Right lobe of liver (tissue), 4 donors: ENCODE results near the gene TMEM130.

ENCODE experiments used
- POLR2A ChIP-seq: fragments of 450-650 bp; IDR thresholded peaks from one replicate; pipeline ENCODE4 v1.6.1; 2017; ENCODE audit warnings: antibody characterized with exemption, mild to moderate bottlenecking
- TF ChIP-seq, protein P1 (sequence below), 4 donors: fragments of 200-600 bp in 3 of 4; fragments of 450-650 bp in 1 of 4; IDR thresholded peaks; one replicate each; pipeline versions ENCODE4 v1.5.1 to v1.8.0; 2016 to 2022; ENCODE audit warnings: antibody characterized with exemption in 4 of 4, mild to moderate bottlenecking in 2 of 4
- donor health status: DM: no; HTN: no; CAD: no.
- donor health status: DM: no; HTN: no; CAD: no.
- donor health status: DM: no; HTN: yes; CAD: no.

DNA sequence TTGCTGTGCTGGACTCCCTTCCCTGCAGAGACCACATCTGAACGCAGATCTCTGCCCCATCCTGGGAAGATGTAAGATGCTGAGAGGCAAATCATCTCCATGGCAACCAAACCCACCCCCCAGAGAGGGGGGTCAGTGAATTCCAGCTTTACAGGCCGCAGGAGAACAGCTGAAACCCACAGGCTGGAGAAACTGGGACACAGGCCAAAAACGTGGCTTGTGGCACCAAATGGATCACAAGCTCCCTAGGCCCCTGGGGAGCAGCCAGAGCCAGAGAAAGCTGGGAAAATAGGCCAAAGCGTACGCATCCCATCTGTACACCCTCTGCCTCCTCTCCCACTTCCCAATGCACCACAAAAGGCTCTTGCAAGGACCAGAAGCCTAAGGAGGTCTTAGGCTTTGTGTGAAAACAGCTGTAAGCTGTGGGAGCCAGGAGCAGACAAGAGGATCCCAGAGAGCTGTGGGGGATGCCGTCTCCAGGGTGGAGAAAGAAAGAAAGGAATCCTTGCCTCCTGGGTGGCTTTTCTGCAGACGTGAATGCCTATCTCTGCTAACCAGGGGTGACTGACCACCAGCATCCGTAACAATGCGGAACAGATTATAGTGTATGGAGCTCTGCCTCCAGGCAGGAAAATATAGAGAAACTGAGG is 59.5 kb downstream of the TMEM130 start:
- no peak for TF ChIP-seq POLR2A
- TF ChIP-seq, protein P1, sequence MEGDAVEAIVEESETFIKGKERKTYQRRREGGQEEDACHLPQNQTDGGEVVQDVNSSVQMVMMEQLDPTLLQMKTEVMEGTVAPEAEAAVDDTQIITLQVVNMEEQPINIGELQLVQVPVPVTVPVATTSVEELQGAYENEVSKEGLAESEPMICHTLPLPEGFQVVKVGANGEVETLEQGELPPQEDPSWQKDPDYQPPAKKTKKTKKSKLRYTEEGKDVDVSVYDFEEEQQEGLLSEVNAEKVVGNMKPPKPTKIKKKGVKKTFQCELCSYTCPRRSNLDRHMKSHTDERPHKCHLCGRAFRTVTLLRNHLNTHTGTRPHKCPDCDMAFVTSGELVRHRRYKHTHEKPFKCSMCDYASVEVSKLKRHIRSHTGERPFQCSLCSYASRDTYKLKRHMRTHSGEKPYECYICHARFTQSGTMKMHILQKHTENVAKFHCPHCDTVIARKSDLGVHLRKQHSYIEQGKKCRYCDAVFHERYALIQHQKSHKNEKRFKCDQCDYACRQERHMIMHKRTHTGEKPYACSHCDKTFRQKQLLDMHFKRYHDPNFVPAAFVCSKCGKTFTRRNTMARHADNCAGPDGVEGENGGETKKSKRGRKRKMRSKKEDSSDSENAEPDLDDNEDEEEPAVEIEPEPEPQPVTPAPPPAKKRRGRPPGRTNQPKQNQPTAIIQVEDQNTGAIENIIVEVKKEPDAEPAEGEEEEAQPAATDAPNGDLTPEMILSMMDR (IDR thresholded peaks at IDR 0.05): no peak
